Neural progenitor cell (in vitro differentiated cells): Measurements from ENCODE around the gene TFDP1. TPM values are rescaled to one million over a fixed set of nuclear protein-coding genes. Genes with fewer than 3 reads are reported as not detected.

Experiments
- DNase-seq: peaks from one replicate; pipeline ENCODE4 v3.0.0-alpha.2; 2016; ENCODE audit warnings: low spot score
- H2AFZ ChIP-seq: fragments of 200-600 bp; sonication (generic); replicated peaks from 2 replicates; pipeline ENCODE4 v1.6.1; 2016; ENCODE audit warnings: antibody characterized with exemption
- H3F3A ChIP-seq: fragments of 200-600 bp; sonication (generic); 2 replicates; pipeline ENCODE4 v1.6.1; 2016; ENCODE audit warnings: antibody characterized with exemption, low read depth
- H3K27ac ChIP-seq: fragments of 200-600 bp; sonication (generic); 2 replicates; pipeline ENCODE4 v1.5.1; 2016; ENCODE audit warnings: mild to moderate bottlenecking
- H3K27me3 ChIP-seq: fragments of 200-600 bp; sonication (generic); 2 replicates; pipeline ENCODE4 v1.6.1; 2016; ENCODE audit warnings: mild to moderate bottlenecking, moderate library complexity
- H3K36me3 ChIP-seq: fragments of 200-600 bp; sonication (generic); 2 replicates; pipeline ENCODE4 v1.5.1; 2016
- H3K4me1 ChIP-seq: fragments of 200-600 bp; sonication (generic); 2 replicates; pipeline ENCODE4 v1.6.1; 2016; ENCODE audit warnings: mixed run types
- H3K4me2 ChIP-seq: fragments of 200-600 bp; sonication (generic); 2 replicates; pipeline ENCODE4 v1.6.1; 2016
- H3K4me3 ChIP-seq: fragments of 200-600 bp; sonication (generic); 2 replicates; pipeline ENCODE4 v1.5.1; 2016
- H3K79me2 ChIP-seq: fragments of 200-600 bp; sonication (generic); 2 replicates; pipeline ENCODE4 v1.6.1; 2016; ENCODE audit warnings: low read depth
- H3K9ac ChIP-seq: fragments of 200-600 bp; sonication (generic); 2 replicates; pipeline ENCODE4 v1.6.1; 2016
- H3K9me3 ChIP-seq: fragments of 200-600 bp; sonication (generic); 2 replicates; pipeline ENCODE4 v1.5.1; 2016; ENCODE audit warnings: low read depth
- H4K20me1 ChIP-seq: fragments of 200-600 bp; sonication (generic); 2 replicates; pipeline ENCODE4 v1.6.1; 2016; ENCODE audit warnings: low read depth
- H3K27ac Mint-ChIP-seq: 3 replicates; pipeline ENCODE4 v1.8.0; 2021; ENCODE audit warnings: mixed read lengths
- H3K27me3 Mint-ChIP-seq: 2 replicates; pipeline ENCODE4 v1.8.0; 2022; ENCODE audit warnings: low read depth, mild to moderate bottlenecking, inconsistent platforms, moderate library complexity, mixed read lengths; ENCODE audit not compliant: insufficient read depth
- H3K36me3 Mint-ChIP-seq: 3 replicates; pipeline ENCODE4 v1.8.0; 2021; ENCODE audit warnings: mixed read lengths
- H3K4me1 Mint-ChIP-seq: 3 replicates; pipeline ENCODE4 v1.8.0; 2021; ENCODE audit warnings: mixed read lengths
- H3K4me3 Mint-ChIP-seq: 3 replicates; pipeline ENCODE4 v1.8.0; 2021; ENCODE audit warnings: mild to moderate bottlenecking, moderate library complexity, mixed read lengths
- H3K9me3 Mint-ChIP-seq: 3 replicates; pipeline ENCODE4 v1.8.0; 2020; ENCODE audit warnings: mixed read lengths
- CTCF ChIP-seq: fragments of 200-600 bp; sonication (generic); IDR thresholded peaks from 2 replicates; pipeline ENCODE4 v1.5.1; 2017; ENCODE audit warnings: antibody characterized with exemption, mild to moderate bottlenecking
- EZH2 ChIP-seq: fragments of 200-600 bp; sonication (generic); IDR thresholded peaks from 2 replicates; pipeline ENCODE4 v1.6.1; 2017; ENCODE audit warnings: antibody characterized with exemption, mild to moderate bottlenecking, moderate library complexity
- EZH2phosphoT487 ChIP-seq: fragments of 200-600 bp; sonication (generic); IDR thresholded peaks from 2 replicates; pipeline ENCODE4 v1.6.1; 2017; ENCODE audit warnings: antibody characterized with exemption
- total RNA-seq: library from RNA; depleted of rRNA; stranded (reverse); fragments of >200 nt; gene quantifications from 2 replicates; pipeline ENCODE4 v1.2.3, GENCODE V29; 2015; ENCODE audit warnings: low replicate concordance

Gene TFDP1
- total RNA-seq, 1 donor from 2014 or later: 88.6 TPM

- H3K9me3 Mint-ChIP-seq: peaks cover 6% of the 10 kb centered on the region
- no peak overlapping the region for H3K4me3 ChIP-seq
- H3K4me2 ChIP-seq: no peak overlapping the region
Measured at GRCh38 chr13:113664751-113665596, 80.4 kb downstream of the TFDP1 start.

GRCh38 chr13:113665597-113666328 is 81.2 kb downstream of the TFDP1 start:
- no peak overlapping the region for H3K4me3 ChIP-seq
- no peak overlapping the region for H2AFZ ChIP-seq
- H3K36me3 ChIP-seq: no peaks in the 10 kb centered on the region
- TF ChIP-seq EZH2: no peak
- TF ChIP-seq CTCF: no peak
- no peak for TF ChIP-seq EZH2phosphoT487
- no peak for DNase-seq
- peaks cover 6% of the 10 kb centered on the region for H3K9me3 Mint-ChIP-seq
- H3K4me2 ChIP-seq: no peak overlapping the region
- H3K27me3 ChIP-seq: no peaks in the 10 kb centered on the region
- no peaks in the 10 kb centered on the region for H3K4me1 ChIP-seq
- H3K4me3 Mint-ChIP-seq: no peak overlapping the region
- H3K36me3 Mint-ChIP-seq: no peaks in the 10 kb centered on the region
- H3F3A ChIP-seq: no peaks in the 10 kb centered on the region
- peaks cover 7% of the 10 kb centered on the region for H3K27me3 Mint-ChIP-seq
- H3K79me2 ChIP-seq: no peaks in the 10 kb centered on the region
- peaks cover 6% of the 10 kb centered on the region for H3K9me3 ChIP-seq
- H3K27ac ChIP-seq: no peak overlapping the region
- H3K9ac ChIP-seq: no peak overlapping the region
- H3K27ac Mint-ChIP-seq: no peak overlapping the region
- H3K4me1 Mint-ChIP-seq: peaks cover 8% of the 10 kb centered on the region
- no peaks in the 10 kb centered on the region for H4K20me1 ChIP-seq

More at GRCh38 chr13:113664751-113665596, 80.4 kb downstream of the TFDP1 start:
- H3K27ac Mint-ChIP-seq: peak overlapping the region; percentile 48
- Histone ChIP-seq H3K4me1 (no peaks in the 10 kb centered on the region), H3F3A (no peaks in the 10 kb centered on the region), H3K79me2 (no peaks in the 10 kb centered on the region), H3K36me3 (no peaks in the 10 kb centered on the region), H2AFZ (no peak overlapping the region), H3K9ac (no peak overlapping the region), H3K9me3 (peaks cover 7% of the 10 kb centered on the region), H3K27ac (no peak overlapping the region), H3K27me3 (no peaks in the 10 kb centered on the region), H4K20me1 (no peaks in the 10 kb centered on the region)
- peaks cover 8% of the 10 kb centered on the region for H3K4me1 Mint-ChIP-seq
- H3K4me3 Mint-ChIP-seq: no peak overlapping the region
- no peak for DNase-seq
- no peaks in the 10 kb centered on the region for H3K36me3 Mint-ChIP-seq
- H3K27me3 Mint-ChIP-seq: peaks cover 7% of the 10 kb centered on the region
- no peak for TF ChIP-seq CTCF
- TF ChIP-seq EZH2: no peak
- no peak for TF ChIP-seq EZH2phosphoT487

DNA sequence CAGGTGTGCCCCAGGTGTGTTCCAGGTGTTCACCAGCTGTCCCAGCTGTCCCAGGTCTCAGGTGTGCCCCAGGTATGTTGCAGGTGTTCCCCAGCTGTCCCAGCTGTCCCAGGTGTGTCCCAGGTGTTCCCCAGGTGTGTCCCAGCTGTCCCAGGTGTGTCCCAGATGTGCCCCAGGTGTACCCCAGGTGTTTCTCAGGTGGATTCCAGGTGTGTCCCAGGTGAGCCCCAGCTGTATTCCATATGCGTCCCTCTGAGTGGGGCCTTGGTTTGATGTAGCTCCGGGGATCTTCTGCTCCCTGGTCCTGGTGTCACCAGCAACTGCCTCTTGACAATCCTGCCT is 81.7 kb downstream of the TFDP1 start:
- Histone ChIP-seq H3K27ac (no peak overlapping the region), H3K4me1 (no peaks in the 10 kb centered on the region), H3K9ac (no peak overlapping the region), H3K4me3 (no peak overlapping the region), H3K4me2 (no peak overlapping the region), H3F3A (no peaks in the 10 kb centered on the region), H3K27me3 (no peaks in the 10 kb centered on the region), H3K79me2 (no peaks in the 10 kb centered on the region), H3K36me3 (no peaks in the 10 kb centered on the region), H3K9me3 (peaks cover under 1% of the 10 kb centered on the region), H2AFZ (no peak overlapping the region), H4K20me1 (no peaks in the 10 kb centered on the region)
- Mint-ChIP-seq H3K27me3 (peaks cover 7% of the 10 kb centered on the region), H3K9me3 (peaks cover 6% of the 10 kb centered on the region), H3K4me3 (no peak overlapping the region), H3K27ac (no peak overlapping the region), H3K4me1 (peaks cover 8% of the 10 kb centered on the region), H3K36me3 (no peaks in the 10 kb centered on the region)
- DNase-seq: no peak
- TF ChIP-seq CTCF (no peak), EZH2phosphoT487 (no peak), EZH2 (no peak)
